OCI-LY7 (cell line): ENCODE results near the gene COG2.

Experiments
- EZH2phosphoT487 ChIP-seq: fragments of 200-600 bp; sonication (generic); IDR thresholded peaks from 2 replicates; pipeline ENCODE4 v1.6.1; 2018; ENCODE audit warnings: low read depth, borderline replicate concordance, mild to moderate bottlenecking, mixed run types, antibody characterized with exemption, low read length, moderate library complexity, mixed read lengths
- TF ChIP-seq, protein P1 (sequence below): fragments of 200-600 bp; sonication (generic); conservative IDR thresholded peaks from 2 replicates; pipeline ENCODE4 v1.5.1; 2014; ENCODE audit warnings: mild to moderate bottlenecking, antibody characterized with exemption, low read length, moderate library complexity, mixed read lengths

GRCh38 chr1:230650300-230650699, 8.0 kb downstream of the COG2 start:
- TF ChIP-seq, protein P1, sequence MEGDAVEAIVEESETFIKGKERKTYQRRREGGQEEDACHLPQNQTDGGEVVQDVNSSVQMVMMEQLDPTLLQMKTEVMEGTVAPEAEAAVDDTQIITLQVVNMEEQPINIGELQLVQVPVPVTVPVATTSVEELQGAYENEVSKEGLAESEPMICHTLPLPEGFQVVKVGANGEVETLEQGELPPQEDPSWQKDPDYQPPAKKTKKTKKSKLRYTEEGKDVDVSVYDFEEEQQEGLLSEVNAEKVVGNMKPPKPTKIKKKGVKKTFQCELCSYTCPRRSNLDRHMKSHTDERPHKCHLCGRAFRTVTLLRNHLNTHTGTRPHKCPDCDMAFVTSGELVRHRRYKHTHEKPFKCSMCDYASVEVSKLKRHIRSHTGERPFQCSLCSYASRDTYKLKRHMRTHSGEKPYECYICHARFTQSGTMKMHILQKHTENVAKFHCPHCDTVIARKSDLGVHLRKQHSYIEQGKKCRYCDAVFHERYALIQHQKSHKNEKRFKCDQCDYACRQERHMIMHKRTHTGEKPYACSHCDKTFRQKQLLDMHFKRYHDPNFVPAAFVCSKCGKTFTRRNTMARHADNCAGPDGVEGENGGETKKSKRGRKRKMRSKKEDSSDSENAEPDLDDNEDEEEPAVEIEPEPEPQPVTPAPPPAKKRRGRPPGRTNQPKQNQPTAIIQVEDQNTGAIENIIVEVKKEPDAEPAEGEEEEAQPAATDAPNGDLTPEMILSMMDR, result no peak
- no peak for TF ChIP-seq EZH2phosphoT487
